Measurements from ENCODE around the gene SLFNL1.
A peak's percentile ranks its signal among the peaks of the same experiment; 100 is the strongest.

GRCh38 chr1:40979241-40980067, 42.1 kb downstream of the SLFNL1 start, which contains the start of gene CTPS1:
- TF ChIP-seq POLR2A (IDR thresholded peaks at IDR 0.05; ENCODE audit: low read depth, low read length) (peak; percentile 61; the same call in 1 of the 2 replicates), POLR2AphosphoS5 (IDR thresholded peaks at IDR 0.05; ENCODE audit: low read depth, low read length) (peak; percentile 78), TAF1 (IDR thresholded peaks at IDR 0.05; ENCODE audit: low read depth, low read length) (peak; percentile 55; the same call in 1 of the 2 replicates), SPI1 (IDR thresholded peaks at IDR 0.05; ENCODE audit: low read depth, low read length) (peak; percentile 30; the same call in 1 of the 2 replicates)
